NCI-H2081 treated with DMSO at 0.1 percent for 48 hours (cell line): ENCODE data around the gene KIF16B.

Experiments
- DNase-seq: peaks from one replicate; lab custom pipeline; 2025; lab: John Stamatoyannopoulos, UW

The KIF16B gene

DNA sequence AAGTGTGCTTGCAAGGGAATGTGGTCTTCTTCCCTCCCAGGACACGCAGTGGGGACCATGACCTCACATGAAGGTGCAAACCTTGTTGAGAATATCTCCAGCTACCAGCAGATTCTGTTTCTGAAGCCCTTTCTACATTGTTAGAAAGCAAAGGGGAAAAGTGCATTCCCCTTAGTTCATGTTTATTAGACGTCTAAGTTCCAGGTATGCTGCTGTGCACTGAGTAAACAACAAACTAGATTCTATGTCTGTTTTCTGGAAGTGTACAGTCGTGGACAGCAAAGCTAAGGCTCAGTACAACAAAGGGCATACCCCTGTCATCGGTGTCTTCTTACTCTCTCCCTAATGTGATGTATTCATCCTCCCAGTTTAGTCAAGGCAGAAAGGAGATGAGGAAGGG lies 178.5 kb downstream of the KIF16B start:
- no peak for DNase-seq

DNA sequence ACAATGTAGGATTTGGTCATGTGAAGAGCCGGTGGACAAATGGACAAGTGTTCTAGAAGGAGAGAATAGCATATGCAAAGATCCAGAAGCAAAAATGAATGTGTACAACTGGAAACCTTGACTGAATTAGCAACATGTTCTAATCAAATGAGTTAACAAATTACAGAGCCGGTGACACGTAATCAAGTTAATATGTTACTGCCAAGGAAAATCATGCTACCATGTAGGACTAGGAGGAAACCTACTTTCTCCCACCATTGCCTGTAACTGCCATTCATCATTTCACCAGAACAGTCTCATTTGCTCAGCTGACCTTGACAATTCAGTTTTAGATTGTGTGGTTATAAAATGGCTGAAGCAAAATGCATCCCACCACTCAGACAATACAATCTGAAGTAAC lies 179.4 kb downstream of the KIF16B start:
- no peak for DNase-seq

DNA sequence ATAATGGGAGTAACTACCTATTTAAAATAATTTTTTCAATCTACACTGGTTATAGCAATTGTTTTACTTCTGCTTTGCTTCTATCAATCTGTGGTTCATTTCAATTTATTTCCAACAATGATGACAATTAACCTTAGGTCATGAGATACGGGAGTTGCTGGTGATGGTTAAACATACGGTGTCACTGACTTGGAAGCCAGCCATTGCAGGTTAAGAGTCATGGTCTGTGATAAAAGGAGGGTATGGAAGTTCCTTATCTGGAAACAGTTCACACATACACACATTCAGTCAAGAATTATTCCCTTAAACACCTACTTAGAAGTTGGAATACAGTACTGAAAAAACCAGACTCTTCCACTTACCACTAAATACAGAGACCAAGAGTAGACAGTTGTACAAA lies 180.0 kb downstream of the KIF16B start:
- DNase-seq, result no peak

DNA sequence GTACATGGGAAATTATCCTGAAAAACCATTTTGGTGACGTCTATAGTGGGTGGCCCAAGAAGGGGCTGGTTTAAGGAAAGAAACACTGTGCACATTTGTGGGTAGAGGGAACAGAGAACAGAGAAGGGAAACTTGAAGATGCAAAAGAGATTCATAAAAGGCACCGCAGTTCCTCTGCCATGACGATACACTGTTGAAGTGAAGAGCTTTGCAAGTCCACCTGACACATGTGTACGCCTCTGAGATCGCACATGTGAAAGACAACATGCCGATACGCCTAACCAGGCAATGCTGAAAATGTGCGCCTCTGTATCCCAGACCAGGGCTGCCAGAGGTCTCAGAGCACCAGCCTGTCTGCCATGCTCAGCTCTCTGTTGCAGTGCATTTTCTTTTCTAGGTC lies 180.9 kb downstream of the KIF16B start:
- DNase-seq, result no peak

DNA sequence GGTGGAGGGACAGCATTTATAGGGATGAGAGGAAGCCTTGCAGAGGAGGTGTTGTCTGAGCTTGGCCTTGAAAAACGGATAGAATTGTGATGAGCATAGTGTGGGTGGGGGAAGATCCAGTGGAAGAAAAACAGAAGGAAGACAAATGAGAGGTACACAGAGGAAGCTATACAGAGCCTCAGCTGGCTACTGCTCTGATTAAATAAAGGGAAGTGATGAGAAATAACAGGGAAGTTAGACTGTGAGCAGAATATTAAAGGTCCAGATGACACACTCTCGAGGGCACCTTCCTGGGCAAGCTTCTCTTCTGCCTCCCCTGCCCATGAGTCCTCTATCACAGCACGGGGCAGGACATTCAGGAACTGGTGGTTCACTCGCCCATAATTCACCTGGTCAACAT lies 182.3 kb downstream of the KIF16B start:
- no peak for DNase-seq

DNA sequence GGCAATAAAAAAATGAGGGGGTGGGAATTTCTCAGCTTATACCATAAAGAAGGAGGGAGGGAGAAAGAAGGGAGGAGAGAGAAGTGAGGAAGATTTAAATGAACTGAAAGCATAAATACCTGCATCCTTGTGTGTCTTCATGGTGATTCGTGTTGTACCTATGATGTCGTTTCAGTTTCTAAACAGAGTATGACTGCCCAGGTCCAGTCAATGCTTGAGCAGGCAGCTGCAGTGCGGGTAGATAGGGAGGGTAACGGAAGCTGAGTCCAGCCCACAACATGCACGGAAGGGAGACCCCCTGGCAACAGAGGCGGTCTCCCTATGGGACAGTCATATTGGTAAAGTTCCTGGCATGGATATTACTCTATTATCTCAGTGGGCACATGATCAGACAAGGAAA lies 184.5 kb downstream of the KIF16B start:
- DNase-seq, result no peak

DNA sequence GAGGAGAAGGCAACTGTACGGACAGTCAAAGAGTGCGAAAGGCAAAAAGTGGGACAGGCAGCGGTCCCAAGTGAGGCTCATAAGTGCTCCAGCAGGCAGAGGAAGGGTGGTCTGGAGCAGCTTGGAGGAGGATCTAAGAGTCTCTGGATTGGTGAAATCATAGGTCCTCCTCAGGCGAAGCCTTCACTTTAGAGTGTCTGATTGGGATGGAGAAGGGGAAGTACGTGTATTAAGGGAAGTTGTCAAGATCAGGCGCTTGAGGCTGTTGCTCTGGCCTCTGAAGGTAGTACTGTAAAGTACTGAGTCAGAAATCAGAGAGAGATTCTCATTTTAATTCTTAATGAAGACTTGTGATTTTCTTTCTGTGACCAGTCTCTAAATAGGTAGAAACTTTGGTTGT lies 185.6 kb downstream of the KIF16B start:
- DNase-seq, result no peak

DNA sequence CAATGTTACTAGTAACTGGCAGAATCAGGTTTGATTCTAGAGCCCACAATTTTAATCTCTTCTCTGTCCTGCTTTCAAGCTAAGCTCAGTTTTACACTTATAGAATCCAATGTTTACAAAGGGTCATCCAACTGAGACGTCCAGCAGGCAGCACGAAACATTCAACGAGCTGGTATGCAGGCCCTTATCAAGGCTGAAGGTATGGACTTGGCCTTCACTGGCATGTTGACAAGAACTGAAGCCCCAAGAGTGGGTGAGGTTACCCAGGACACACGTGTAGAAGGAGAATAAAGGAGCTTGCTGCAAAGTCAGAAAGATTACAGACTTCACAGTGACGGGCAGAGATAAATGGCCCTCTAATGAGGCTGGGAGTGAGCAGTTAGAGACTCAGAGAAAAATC lies 187.4 kb downstream of the KIF16B start:
- no peak for DNase-seq

DNA sequence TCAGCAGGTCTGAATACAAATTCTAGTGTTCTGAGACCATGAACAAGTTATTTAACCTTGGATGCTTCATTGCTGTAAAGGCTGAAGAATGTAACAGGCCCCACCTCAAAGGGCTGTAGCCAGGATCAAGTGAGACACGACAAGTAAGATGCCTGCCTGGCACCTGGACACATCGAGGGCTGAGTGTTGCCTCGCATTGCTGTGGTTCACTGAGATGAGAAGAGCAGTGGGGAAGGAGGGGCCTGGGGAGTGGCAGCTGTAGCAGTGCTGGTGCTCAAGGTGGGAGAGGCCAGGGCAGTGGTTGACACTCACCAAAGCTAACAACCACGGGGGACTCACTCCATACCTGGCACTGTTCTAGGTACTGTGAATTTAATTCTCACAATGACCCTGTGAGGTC lies 187.8 kb downstream of the KIF16B start:
- no peak for DNase-seq

DNA sequence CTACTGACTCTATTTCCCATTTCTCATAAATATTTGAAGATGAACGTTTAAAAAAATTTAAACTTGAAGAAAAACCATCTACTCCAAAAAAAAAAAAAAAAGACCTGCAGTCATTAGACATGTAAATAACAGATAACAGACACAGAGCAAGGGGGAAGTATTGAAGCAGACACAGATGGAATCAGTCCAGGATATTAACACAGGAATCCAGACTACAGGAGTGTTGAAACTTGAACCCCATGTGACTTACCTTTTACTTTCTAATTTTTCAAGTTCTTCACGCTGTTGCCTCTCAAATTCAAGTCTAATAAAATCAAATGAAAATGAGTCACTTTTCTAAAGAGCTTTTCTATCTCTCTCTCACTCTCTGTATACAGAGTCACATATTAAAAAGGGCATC lies 191.8 kb downstream of the KIF16B start:
- DNase-seq, result no peak

DNA sequence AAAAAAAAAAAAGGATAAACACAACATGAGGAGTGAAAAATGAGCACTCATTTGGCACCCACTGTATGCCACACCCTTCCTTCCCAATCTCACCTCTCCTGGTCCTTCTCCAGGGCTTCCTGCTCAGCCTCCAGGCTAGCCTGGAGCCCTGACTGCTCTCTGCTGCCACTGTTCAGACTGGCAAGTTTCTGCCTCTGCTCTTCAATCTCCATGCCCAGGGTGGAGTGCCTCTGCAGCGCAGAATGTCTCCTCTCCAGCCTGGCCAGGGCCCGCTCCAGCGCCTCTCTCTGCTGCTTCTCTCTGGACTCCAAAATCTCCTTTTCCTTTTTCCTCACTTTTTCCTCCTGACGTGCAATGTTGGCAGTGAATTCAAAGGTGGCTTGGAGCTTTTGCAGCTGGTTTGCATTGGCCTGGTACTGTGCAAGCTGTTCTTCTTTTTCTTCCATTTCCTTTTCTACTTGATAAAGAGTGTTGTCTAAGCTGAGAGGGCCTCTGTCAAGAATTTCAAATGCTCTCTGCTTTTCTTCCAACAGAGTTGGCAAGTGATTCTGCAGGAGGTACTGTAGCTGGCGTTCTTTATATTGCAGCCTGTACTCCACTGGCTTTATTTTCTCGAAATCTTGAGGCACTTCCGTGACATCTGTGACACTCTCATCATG lies 194.4 kb downstream of the KIF16B start:
- no peak for DNase-seq

DNA sequence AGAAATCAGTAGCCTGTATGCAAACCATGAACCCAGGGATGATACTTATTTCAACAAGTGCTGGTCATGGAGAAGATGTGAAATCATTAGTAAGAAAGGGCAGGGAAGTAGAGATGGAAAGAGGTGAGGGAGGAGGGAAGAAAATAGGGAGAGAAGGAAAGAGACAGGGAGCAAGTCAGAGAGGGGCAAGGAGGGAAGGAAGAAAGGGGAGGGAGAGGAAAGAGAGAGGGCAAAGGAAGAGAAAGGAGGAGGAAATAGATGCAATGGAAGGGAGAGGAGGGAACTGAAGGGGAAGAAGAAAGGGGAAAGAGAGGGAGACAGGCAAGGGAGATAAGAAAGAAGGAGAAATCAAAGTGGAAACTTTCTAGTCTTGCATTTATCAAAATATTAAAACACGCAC lies 195.1 kb downstream of the KIF16B start:
- DNase-seq, result no peak

DNA sequence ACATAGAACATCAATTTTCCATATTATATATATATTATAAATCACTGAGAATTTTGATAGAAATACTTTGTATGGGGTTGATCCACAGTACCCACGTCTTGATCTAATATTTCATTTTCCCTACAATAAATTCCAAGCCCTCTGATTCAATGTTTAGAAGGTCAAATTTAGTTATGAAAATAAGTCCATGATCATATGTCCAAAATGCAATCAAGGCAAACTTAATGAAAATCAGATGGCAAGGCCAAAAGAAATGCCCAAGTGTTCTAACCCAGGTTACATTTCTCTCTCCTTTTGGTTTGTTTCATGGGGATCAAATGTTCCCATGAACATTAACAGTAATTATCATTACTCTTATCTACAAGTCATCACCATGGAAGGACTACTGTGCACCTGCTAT lies 203.8 kb downstream of the KIF16B start:
- no peak for DNase-seq

DNA sequence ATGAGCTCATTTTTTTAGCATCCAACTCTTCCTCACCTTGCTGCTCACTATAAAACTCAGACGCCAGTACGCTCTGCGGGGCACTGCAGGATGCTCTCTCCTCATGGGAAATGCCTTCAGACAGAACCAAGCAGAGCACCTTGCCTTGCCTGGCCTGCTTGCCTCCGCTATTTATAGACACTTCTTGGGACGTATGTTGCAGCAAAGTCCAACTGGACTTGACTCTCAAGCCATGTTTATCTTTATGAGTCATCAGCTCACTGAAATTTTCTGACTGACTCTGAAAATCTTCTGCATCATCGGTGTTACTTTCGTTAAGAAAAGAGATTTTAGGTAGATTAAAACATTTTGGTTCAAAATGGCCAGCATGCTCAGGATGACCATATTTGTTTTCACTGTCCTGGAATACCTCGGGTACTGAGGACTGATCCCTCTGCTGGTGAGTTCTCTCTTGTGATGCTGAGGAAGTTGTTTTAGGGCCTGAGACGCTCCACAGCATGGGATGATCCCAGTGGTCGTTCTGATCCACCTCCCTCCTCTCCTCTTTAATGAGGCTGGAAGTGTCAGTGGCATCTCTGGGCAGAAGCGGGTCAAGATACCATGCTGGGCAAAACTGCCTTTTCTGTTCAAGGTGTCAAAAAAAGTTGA lies 204.5 kb downstream of the KIF16B start:
- no peak for DNase-seq

DNA sequence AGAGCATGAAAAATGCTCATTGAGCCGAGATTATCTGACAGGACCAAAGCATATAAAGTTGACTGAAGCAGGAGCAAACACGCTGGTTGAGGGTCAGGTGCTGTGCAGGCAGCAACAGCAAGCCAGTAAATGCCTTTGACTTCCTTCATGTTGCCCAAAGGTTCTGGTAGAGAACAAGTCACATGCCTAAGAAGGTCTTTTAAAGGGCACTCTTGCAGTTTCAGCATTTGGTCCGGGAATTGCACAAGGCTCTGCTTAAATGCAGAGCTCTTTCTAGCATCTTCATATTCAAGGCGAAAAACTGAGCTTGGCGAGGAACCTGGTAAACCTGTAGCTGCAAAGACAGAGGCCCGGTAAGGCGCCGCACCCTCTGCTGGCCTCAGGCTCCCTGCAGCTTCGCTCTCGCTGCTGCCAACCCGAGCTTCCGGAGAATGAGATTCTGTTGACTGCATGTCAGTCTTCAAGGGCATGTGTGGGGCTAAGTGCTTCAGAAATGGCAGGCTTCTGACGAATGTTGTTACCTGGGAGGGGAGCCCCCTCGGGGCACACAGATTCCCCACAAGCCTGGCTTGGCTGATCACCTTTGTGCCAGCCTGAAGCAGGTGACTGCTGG lies 205.2 kb downstream of the KIF16B start:
- DNase-seq, result no peak

DNA sequence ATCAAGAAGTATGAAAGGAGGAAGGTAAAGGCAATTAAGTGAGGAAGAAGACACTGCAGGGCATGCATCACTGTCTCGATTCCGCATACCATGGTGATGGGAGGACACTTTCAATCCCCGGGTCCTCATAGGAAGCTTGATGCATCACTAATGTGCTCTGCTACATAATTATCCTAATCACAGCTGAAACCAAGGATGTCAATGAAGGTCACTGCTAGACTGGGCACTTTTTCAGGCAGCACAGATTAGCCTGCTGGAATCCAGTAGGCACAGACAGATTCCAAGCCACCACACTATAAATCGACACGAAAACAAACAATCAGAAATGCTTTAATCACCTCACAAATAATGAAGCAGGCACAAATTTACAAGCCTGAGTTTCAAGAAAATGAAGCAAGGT lies 206.7 kb downstream of the KIF16B start:
- no peak for DNase-seq

DNA sequence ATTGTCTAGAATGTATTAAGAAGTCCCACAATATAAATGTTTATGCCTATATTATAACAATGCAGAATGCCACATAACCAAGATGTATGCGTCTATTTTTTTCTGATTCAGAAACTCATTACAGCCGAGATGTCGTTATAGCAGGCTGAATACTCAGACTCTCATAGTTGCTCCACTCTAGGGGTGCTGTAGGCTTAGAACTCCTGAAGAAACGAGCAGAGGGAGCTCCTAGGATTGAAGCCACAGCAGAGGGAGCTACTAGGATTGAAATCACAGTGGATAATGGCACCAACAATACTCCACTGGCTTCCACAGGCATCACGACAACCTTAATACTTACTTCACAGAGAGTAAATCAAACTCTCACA lies 208.9 kb downstream of the KIF16B start:
- DNase-seq, result no peak

DNA sequence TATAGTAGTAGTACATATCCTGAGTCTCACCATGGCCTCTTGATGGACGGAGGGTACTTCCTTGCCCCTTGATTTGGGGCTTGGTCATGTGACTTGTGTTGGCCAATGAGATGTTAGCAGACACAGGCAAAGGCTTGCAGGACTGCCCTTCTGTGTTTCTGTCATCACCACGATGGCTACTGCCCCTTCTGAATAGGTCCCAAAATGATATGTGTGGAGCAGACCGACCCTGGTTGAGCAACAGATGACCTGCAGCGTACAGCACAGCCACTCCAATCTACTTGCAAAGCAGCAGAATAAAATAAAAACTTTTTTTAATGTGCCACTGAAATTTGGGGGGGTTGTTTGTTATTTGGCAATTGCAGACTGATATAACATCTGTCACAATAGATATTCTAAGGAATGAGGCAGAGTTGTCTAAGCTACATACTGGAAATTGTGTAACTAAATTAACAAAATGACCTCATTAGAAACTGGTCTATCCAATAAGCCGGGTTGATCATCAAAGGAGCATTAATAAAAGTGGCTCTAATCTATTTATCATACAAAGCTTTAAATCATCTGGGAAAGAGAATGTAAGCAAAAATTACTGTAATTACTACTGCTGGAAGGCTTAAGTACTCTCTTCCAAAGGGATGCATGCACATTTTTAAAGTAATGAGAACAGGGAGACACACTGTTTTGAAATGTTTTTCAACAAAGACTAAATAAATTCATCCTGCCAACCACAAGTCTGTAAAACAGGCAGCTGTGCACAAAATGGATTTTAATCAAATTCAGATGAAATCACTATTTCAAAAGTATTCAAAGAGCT lies 209.5 kb downstream of the KIF16B start:
- DNase-seq, result no peak

DNA sequence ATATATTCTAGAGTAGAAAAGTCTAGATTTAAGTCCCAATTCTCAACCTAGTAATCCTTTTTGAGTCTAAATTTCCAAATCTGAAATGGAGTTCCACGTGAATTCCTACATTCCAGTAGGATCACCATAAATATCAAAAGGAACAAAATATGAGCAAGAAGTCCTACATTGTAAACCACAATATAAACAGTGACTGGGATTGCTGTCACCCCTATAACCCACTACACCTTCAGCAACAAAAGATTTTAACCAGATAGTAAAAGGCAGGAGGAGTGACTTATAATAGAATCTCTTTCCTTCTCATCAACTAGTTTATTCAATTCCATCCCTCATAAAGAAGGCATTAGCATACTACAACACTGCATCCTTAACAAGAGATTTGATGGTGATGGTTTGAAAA lies 210.6 kb downstream of the KIF16B start:
- no peak for DNase-seq

DNA sequence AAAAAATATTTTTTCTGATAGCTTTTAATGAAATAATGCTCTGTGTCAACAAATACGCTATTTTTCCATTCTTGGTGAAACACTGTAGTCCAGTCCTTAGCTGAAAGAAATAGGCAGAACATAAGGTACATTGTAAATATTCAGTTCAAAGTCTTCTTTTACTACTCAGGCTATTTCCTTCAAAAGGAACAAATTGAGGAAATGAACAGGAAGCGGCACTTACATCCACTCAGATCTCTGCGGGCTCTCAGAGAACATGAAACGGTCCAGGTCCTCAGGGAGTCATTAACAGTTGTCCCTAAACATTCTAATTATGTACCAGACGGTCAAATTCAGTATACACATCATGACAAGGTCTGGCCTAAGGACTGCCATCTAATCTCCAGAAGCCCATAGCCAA lies 212.6 kb downstream of the KIF16B start:
- DNase-seq, result no peak

DNA sequence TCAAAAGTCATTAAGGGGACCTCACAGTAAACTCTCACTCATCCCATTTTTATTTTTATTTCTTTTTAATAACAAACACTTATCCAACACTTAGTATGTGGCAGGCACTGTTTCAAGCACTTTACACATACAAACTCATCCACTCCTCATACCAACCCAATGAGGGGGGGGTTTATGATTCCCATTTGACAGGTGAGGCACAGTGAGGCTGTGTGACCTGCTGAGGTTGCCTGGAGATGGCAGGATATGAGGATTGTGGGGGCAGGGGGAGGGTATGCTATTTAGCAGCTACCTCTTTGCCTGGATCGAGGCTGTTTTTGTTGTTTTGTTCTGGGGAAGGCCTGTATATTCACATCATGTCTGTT lies 219.8 kb downstream of the KIF16B start:
- DNase-seq, result no peak

DNA sequence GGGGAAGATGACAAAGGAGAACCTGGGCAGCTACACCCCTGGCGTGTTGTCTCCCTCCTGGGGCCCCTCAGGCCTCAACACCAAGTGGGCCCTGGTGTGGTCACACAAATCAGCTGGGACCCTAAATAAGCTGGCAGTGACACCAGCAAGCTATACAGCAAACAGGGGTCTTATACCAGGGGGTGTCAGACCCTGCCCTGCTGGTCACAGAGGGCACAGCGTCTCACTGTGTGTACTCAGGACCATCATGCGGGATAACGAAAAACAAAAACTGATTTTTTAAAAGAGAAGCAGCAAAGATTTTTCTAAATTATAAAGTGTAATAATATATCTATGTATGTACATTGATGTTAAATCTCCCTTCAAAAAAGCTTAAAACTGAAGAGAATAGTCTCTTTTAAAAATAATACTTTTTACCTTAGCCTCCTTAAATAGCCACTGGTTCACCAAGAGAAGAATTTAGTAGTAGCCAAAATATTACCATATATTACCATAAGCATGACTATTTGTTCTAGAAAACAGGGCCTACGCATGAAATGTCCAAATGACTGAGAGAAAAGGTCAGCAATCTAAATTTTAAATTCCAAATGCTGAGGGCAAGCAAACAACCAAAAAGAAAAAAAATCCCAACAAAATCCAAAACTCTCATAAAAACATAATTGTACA lies 220.4 kb downstream of the KIF16B start:
- DNase-seq, result no peak

DNA sequence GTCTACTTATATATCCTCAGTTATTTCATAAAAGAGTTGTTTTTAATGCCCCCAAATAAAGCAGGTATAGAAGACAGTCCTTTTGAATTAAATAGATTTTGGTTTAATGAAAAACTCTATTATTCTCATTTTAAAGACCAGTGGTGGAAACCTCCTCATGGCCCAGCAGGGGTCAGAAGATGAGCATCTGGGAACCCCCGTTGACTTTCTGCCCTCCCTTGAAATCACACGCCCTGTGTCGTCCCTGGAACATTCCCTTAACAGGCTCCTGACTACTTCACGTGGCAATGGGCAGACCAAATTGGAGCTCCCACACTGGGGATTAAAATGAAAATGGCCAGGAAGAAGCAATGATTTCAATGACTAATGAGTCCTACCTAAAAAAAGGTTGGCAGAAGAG lies 220.9 kb downstream of the KIF16B start:
- DNase-seq, result no peak
